ENCODE results near the gene MSL1.

DNA sequence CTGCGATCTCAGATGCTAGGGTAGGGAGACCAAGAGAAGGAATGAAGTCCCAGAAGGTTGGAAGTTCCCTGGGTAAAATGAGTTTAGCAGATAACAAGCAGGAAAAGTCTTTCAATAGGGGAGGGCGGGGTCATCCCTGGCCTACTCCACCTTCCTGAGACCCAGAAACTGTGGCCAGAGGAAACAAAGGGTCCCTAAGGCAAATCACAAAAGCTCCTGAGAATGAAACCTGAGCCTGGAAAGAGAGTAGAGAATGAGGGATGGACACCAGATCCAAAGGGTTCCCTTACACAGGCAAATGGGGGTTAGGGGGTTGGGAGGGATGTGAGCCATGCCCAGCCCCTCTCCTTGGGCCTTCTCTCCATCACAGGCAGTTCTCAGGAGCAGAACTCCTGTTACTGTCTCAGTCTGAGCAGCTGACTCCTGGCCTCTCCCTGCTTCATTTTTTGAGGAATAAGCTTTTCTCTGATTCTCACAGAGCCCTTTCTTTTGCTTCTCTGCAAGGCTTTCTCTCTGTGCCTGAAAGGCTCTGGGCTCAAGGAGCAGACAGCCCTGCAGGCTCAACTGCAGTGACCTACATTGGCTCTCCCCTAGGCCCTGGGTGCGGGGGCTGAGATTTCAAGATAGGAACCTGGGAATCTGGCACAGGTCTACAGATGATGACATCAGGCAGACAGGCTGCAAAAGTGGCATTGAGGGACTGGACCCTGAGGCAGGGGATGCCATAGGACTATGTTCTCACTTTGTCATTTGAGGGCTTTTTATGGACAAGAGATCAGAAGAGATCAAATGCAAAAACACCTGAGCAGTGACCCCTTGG, 11.5 kb upstream of the MSL1 start:
- TF ChIP-seq, protein P1, sequence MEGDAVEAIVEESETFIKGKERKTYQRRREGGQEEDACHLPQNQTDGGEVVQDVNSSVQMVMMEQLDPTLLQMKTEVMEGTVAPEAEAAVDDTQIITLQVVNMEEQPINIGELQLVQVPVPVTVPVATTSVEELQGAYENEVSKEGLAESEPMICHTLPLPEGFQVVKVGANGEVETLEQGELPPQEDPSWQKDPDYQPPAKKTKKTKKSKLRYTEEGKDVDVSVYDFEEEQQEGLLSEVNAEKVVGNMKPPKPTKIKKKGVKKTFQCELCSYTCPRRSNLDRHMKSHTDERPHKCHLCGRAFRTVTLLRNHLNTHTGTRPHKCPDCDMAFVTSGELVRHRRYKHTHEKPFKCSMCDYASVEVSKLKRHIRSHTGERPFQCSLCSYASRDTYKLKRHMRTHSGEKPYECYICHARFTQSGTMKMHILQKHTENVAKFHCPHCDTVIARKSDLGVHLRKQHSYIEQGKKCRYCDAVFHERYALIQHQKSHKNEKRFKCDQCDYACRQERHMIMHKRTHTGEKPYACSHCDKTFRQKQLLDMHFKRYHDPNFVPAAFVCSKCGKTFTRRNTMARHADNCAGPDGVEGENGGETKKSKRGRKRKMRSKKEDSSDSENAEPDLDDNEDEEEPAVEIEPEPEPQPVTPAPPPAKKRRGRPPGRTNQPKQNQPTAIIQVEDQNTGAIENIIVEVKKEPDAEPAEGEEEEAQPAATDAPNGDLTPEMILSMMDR (IDR thresholded peaks at IDR 0.05; ENCODE audit: poor library complexity): no peak
- TF ChIP-seq EZH2 (IDR thresholded peaks at IDR 0.05; ENCODE audit: borderline replicate concordance): no peak

All from hepatocyte (in vitro differentiated cells).